ENCODE measurements around the gene LRRC17.
"Not testable (repeated sequence)": the region's sequence is repeated elsewhere in the genome, so short reads cannot be mapped to it uniquely, and the experiment has no call there.

LRRC17 gene

GRCh38 chr7:102897856-102898531, 14.8 kb upstream of the LRRC17 start:
- no peak for DNase-seq (ENCODE audit: low spot score)

- DNase-seq (ENCODE audit: low spot score), result no peak
Observed at GRCh38 chr7:102898532-102898859, 14.3 kb upstream of the LRRC17 start.

- not testable (repeated sequence) for DNase-seq (ENCODE audit: low spot score)
Observed at GRCh38 chr7:102902052-102902451, 10.7 kb upstream of the LRRC17 start.

- not testable (repeated sequence) for DNase-seq (ENCODE audit: low spot score)
Observed at GRCh38 chr7:102903576-102903975, 9.2 kb upstream of the LRRC17 start.

- DNase-seq (ENCODE audit: low spot score), result no peak
Observed at GRCh38 chr7:102908676-102909075, 4.1 kb upstream of the LRRC17 start.

- DNase-seq (ENCODE audit: low spot score), result no peak
Observed at GRCh38 chr7:102913826-102914225, 1.0 kb downstream of the LRRC17 start.

- no peak for DNase-seq (ENCODE audit: low spot score)
Observed at GRCh38 chr7:102914585-102914984, 1.8 kb downstream of the LRRC17 start.

GRCh38 chr7:102916426-102916825, 3.6 kb downstream of the LRRC17 start:
- DNase-seq (ENCODE audit: low spot score), result no peak

GRCh38 chr7:102916881-102917280, 4.1 kb downstream of the LRRC17 start:
- no peak for DNase-seq (ENCODE audit: low spot score)

- no peak for DNase-seq (ENCODE audit: low spot score)
Observed at GRCh38 chr7:102917436-102918353, 4.9 kb downstream of the LRRC17 start.

- no peak for DNase-seq (ENCODE audit: low spot score)
Observed at GRCh38 chr7:102918845-102919244, 6.0 kb downstream of the LRRC17 start.

- no peak for DNase-seq (ENCODE audit: low spot score)
Observed at GRCh38 chr7:102925976-102926782, 13.4 kb downstream of the LRRC17 start.

GRCh38 chr7:102926783-102927140, 14.0 kb downstream of the LRRC17 start:
- DNase-seq (ENCODE audit: low spot score), result no peak

GRCh38 chr7:102927312-102927933, 14.6 kb downstream of the LRRC17 start:
- DNase-seq (ENCODE audit: low spot score), result no peak

- DNase-seq (ENCODE audit: low spot score), result no peak
Observed at GRCh38 chr7:102931757-102932156, 19.0 kb downstream of the LRRC17 start.

- no peak for DNase-seq (ENCODE audit: low spot score)
Observed at GRCh38 chr7:102933763-102934162, 21.0 kb downstream of the LRRC17 start.

- DNase-seq (ENCODE audit: low spot score), result no peak
Observed at GRCh38 chr7:102934239-102934638, 21.4 kb downstream of the LRRC17 start.

- no peak for DNase-seq (ENCODE audit: low spot score)
Observed at GRCh38 chr7:102934701-102935100, 21.9 kb downstream of the LRRC17 start.

- DNase-seq (ENCODE audit: low spot score), result no peak
Observed at GRCh38 chr7:102935450-102936115, 22.8 kb downstream of the LRRC17 start.

- no peak for DNase-seq (ENCODE audit: low spot score)
Observed at GRCh38 chr7:102938679-102939078, 25.9 kb downstream of the LRRC17 start.

GRCh38 chr7:102942181-102942866, 29.5 kb downstream of the LRRC17 start:
- DNase-seq (ENCODE audit: low spot score), result no peak

All from HuH-7 (cell line).